NCI-H446 (cell line): ENCODE data around the gene CYP27B1.

Experiments used
- DNase-seq, 2 experiments: peaks; one replicate each; lab custom pipeline; 2025; lab: John Stamatoyannopoulos, UW

CYP27B1 gene

DNA sequence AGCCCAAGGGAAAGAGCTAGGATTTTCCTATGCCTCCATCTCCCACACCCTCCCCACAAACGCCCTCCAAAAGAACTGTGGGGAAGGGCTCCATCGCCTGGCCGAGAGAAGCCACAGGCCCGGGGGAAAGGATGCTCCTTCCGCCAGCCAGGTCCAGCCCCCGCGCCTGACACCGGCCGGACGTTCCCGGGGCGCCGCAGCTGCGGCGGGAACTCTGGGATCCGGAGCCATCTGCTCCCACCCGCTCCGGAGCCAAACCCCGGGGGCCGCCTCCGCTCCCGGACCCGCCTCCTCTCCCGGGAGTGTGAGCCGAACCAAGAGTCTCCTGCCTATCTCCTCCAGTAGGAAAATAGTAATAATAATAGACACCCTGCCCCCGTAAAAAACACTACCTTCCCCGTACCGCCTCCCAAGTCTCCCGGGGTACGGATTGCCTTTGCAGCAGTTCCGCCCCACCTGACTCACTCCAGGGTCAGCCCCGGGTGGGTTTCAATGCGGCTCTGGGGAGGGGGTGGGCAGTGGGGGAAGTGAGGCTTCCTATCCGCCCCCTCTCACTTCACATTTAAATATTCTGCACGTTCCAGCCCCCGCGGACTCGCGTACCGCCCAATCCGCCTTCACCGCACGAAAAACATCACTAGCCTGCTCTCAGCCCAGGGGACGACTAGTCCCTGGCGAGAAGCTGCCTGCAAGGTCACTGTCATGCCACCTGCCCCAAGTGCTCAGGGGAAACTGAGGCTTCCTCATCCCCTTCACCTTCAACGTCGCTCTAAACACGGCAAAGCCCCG lies 30.7 kb downstream of the CYP27B1 start:
- DNase-seq, result peak in 1 of 2 experiments; percentile 51

DNA sequence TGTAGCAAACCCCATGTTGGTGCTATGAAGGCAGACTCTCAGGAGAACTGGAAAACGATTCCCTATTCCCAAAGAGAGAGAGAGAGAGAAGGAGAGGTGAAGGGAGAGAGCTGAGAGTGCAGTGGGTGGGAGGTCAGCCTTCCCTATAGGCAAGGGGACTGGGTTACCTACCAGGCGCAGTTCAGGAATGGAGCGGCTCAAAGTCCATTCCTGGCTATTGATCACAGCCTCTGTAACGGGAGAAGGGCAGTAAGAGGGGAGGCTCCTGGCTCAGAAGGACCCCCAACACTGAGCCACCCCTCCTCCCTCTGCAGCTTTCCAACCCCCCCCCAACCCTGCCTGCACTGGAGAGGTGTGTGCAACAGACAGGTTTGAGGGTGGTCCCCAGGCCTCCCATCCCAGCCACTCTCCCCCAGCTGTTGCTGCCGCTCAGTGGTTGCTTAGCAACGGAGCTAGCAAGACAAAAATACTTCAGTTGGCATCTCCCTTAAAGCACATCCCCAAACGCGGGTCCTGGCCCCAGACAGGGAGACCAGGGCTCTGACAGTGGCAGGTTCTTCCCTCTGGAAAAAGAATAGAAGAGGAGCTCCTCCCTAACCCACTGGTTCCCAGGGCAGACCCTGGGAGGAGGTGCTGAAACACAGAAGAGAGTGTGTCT lies 31.6 kb downstream of the CYP27B1 start:
- no peak for DNase-seq

- no peak for DNase-seq
Measured at GRCh38 chr12:57734591-57734990, 32.3 kb downstream of the CYP27B1 start.

DNA sequence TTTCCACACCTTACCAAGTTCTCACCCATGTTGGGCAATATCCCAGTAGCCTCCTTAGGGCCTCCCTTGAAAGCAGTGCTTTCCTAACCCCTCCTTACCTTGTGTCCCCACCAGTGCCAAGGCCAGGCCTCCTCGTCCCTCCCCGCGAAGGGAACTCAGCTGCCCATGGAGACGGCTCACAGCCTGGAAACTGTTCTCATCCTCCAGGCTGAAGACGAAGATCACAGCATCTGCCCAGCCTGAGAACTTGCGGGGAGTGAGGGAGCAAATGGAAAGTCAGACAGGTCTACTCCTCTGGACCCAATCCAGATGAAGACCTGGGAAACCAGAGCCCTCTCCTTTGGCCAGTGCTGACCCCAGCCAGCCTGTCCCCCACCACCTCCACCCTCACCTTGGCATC lies 33.0 kb downstream of the CYP27B1 start:
- no peak for DNase-seq

DNA sequence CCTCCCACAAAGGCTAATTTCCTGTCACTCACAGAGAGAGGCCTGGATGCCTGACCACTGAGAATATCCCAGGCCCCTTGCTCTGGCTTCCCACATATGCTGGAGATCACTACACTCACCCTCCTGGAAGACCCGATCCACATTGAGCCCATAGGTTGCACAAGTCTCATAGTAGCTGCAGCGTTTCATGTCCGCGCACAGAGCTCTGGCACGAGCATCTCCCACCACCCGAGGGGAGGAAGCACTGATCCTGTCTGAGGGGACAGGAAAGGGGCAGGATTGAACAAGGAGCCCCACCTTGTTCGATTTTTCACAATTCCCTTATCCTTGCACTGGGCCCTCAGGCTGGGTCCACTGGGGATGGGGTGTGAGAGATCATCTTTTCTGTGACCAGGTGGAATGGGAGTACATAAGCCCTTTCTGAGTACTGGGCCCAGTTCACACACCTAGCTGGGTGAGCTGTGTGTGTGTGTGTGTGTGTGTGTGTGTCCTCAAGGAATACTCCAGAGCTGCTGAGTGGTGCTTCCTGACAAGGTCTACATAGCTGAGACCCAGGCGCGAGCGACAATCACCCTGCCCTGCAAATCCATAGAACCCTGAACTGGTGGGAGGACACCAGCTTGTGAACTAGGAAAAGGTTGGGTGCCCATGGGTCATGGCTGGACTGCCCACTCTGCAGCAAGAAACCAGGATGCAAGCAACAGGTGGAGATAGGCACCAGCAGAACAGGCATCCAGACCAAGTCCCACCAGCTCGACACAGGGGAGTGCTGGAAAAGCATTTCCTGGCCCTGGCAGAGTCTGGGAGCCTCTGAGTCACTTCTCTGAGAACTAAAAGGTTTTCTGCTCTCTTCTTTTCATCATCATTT lies 33.9 kb downstream of the CYP27B1 start:
- DNase-seq, result no peak

DNA sequence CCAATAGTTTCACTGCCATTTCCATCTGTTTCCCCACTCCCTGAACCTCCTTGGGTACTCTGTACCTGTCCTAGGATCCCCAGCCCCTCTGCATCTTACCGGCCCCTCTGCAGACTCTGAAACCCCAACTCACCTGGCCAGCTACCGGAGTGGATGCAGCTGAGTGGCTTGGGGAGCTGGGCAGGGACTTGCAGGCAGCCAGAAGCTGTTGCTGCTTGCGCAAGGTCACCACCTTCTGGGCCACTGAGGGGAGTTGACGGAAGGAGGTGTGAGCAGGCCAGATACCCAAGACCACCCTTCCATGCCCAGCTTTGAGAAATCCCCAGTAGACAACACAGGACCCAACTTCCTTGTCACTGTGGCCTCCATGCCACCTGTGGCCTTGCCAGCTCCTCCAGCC lies 34.6 kb downstream of the CYP27B1 start:
- DNase-seq, result no peak

GRCh38 chr12:57731411-57732080 lies 35.3 kb downstream of the CYP27B1 start:
- DNase-seq, result no peak

DNA sequence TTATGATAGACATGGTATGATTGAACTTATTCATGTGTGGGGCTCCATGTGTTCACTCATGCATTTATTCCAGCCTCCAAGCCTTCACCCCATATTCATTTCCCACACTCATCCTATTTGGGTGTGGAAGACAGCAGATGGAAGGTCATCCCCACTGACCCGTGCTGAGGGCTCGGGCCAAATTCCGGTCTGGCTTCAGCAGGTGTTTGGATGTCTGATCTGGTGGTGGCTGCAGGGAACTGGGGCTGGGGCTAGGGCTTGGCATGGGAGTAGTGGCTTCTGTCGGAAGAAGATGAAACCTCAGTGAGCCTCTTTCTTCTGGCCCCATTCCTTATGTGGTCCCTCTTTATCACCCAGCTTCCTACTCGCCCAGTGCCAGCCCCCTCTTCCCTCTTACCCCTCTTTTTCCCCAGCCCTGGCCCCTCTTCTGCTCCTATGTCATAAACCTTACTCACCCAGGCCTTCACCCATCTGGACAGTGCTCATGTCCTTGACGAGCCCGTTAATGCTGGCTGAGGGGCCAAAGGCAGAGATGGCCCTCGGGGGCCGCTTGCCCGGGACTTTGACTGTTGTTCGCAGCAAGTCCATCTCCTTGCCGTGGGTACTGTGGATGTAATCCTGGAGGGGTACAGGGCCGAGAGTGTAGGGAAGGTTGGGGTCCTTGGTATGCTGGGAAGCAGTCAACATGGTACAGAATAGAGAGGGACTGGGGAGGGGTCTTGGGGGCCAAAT lies 36.4 kb downstream of the CYP27B1 start:
- no peak for DNase-seq

GRCh38 chr12:57729321-57729844 lies 37.5 kb downstream of the CYP27B1 start:
- no peak for DNase-seq

GRCh38 chr12:57727758-57728395 lies 39.0 kb downstream of the CYP27B1 start:
- no peak for DNase-seq

- no peak for DNase-seq
Measured at GRCh38 chr12:57726884-57727757, 39.8 kb downstream of the CYP27B1 start.

GRCh38 chr12:57726151-57726883 lies 40.6 kb downstream of the CYP27B1 start:
- DNase-seq, result peak; percentile 90 to 91

- no peak for DNase-seq
Measured at GRCh38 chr12:57725851-57726150, 41.1 kb downstream of the CYP27B1 start.

DNA sequence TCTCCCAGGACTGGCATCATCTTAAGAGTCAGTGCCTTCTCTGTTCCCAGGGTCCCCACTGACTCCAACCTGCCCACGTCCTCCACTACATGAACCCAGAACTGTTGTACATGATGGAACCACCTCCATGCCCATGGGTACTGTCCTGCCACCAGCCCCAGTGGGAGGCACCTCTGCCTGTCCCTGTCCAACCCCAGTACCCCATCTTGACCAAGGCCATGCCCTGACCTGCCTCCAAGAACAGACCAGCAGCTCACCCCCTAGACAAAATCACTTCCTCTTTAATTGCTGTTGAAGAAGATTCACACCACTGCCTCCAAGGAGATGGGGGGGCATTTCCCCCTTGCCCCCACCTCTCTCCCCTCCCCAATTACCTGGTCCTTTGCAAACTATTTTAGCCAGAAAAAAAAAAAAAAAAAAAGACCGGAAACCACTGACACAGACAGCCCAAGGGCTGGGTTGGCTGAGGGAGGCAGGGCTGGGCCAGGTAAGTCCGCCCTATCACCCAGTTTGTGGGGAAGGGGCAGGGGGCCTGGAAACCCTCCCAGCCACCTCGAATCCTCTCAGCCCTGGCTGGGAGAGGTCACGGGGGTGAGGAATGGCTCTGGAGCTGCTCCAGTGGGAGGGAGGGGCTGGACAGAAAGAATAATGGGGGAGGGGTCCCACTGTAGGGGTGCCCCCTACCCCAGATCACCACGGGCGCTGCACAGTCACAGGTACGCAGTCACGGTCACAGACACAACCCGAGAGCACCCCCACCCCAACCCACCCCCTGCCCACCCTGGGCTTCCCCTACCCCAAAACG lies 41.7 kb downstream of the CYP27B1 start:
- DNase-seq, result no peak

- no peak for DNase-seq
Measured at GRCh38 chr12:57724003-57724935, 42.6 kb downstream of the CYP27B1 start.

DNA sequence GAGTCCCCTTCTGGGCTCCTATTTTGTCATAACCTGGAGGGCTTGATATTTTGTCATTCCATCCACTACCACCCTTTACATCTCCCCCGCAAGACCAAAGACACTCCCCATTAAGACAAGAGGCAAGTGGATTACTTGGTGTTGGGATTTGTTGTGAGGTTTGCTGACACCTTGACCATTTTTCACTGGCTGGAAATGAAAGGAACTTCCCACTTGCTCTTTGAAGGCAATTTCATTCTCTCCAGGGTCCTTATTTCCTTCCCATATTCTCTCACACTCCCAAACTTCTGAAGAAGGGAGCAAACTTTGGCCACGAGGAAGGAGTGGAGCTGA lies 43.3 kb downstream of the CYP27B1 start:
- DNase-seq, result no peak
